LNCAP (cell line): ENCODE measurements around the gene SMG5.

ENCODE experiments used
- CTCF ChIP-seq: fragments of 450-650 bp; IDR thresholded peaks from 2 replicates; pipeline ENCODE4 v1.5.1; 2017; ENCODE audit warnings: mild to moderate bottlenecking

SMG5 gene

GRCh38 chr1:156286061-156286460, 3.4 kb upstream of the SMG5 start:
- TF ChIP-seq CTCF: no peak

- TF ChIP-seq CTCF: no peak
Measured at GRCh38 chr1:156285437-156285836, 2.8 kb upstream of the SMG5 start.

- no peak for TF ChIP-seq CTCF
Measured at GRCh38 chr1:156284757-156285156, 2.1 kb upstream of the SMG5 start.

- TF ChIP-seq CTCF: no peak
Measured at GRCh38 chr1:156284112-156284511, 1.5 kb upstream of the SMG5 start, which contains the start of gene TMEM79. TSS of gene TMEM79 (plus strand) at chr1:156284325. CDS start at chr1:156285227, 902 bp downstream.

GRCh38 chr1:156283521-156283920, 896 bp upstream of the SMG5 start:
- no peak for TF ChIP-seq CTCF

GRCh38 chr1:156281693-156282478, 739 bp downstream of the SMG5 start:
- TF ChIP-seq CTCF: no peak

GRCh38 chr1:156281281-156281680, 1.3 kb downstream of the SMG5 start:
- no peak for TF ChIP-seq CTCF

- TF ChIP-seq CTCF: no peak
Measured at GRCh38 chr1:156279837-156280236, 2.8 kb downstream of the SMG5 start.
